Stimulated activated CD8-positive, alpha-beta memory T cell treated with anti-CD3 and anti-CD28 coated beads, Interleukin-7, amount 100 ng/mL, for 1 hour (primary cell): Measurements from ENCODE around the gene DIO3.
"Not testable (repeated sequence)": the region's sequence is repeated elsewhere in the genome, so short reads cannot be mapped to it uniquely, and the experiment has no call there.

Experiments
- DNase-seq, 2 donors: peaks; one replicate each; pipeline ENCODE4 v3.0.0-alpha.2; 2020; ENCODE audit warnings: low read depth in 2 of 2

Gene DIO3

GRCh38 chr14:101558739-101559240 lies 2.5 kb upstream of the DIO3 start:
- no peak for DNase-seq

- DNase-seq = no peak
These were observed 2.1 kb upstream of the DIO3 start for GRCh38 chr14:101559250-101559623.

- no peak for DNase-seq
These were observed 1.4 kb upstream of the DIO3 start for GRCh38 chr14:101559624-101560533.

GRCh38 chr14:101560534-101561113 lies 671 bp upstream of the DIO3 start:
- no peak for DNase-seq

- DNase-seq = no peak
These were observed 699 bp downstream of the DIO3 start for GRCh38 chr14:101561897-101562490.

- DNase-seq = no peak
These were observed 1.5 kb downstream of the DIO3 start for GRCh38 chr14:101562659-101563351.

GRCh38 chr14:101563352-101563653 lies 2.0 kb downstream of the DIO3 start:
- no peak for DNase-seq

- DNase-seq = no peak
These were observed 2.6 kb downstream of the DIO3 start for GRCh38 chr14:101563654-101564443.

GRCh38 chr14:101564444-101564776 lies 3.1 kb downstream of the DIO3 start:
- DNase-seq = no peak

GRCh38 chr14:101564819-101565698 lies 3.8 kb downstream of the DIO3 start:
- DNase-seq = no peak

- no peak for DNase-seq
These were observed 6.0 kb downstream of the DIO3 start for GRCh38 chr14:101567252-101567651.

- no peak for DNase-seq
These were observed 9.7 kb downstream of the DIO3 start for GRCh38 chr14:101571004-101571403.

GRCh38 chr14:101572526-101572925 lies 11.2 kb downstream of the DIO3 start:
- not testable (repeated sequence) for DNase-seq

- DNase-seq = no peak
These were observed 12.0 kb downstream of the DIO3 start for GRCh38 chr14:101573289-101573688.

GRCh38 chr14:101575581-101575980 lies 14.3 kb downstream of the DIO3 start:
- DNase-seq = no peak

- no peak for DNase-seq
These were observed 16.1 kb downstream of the DIO3 start for GRCh38 chr14:101577221-101577909.

- no peak for DNase-seq
These were observed 17.2 kb downstream of the DIO3 start for GRCh38 chr14:101578489-101578888.

GRCh38 chr14:101579372-101580080 lies 18.2 kb downstream of the DIO3 start:
- no peak for DNase-seq

- no peak for DNase-seq
These were observed 20.5 kb downstream of the DIO3 start for GRCh38 chr14:101581806-101582205.
